GM10248 (cell line): ENCODE data around the gene ABCC2.

Experiments used
- CTCF ChIA-PET: fragments of 300-600 bp; sonication (Branson Sonifier 250); formaldehyde crosslinking; extraction: SDS; loops from one replicate; lab custom pipeline; 2021; ENCODE audit warnings: antibody characterized with exemption; lab: Yijun Ruan, JAX
- POLR2A ChIA-PET: fragments of 350-650 bp; sonication (Branson Sonifier 250); formaldehyde crosslinking; extraction: SDS; loops from one replicate; lab custom pipeline; 2020; ENCODE audit warnings: antibody characterized with exemption; lab: Yijun Ruan, JAX
- DNase-seq: peaks from one replicate; pipeline ENCODE4 v3.0.0; 2012; ENCODE audit errors: extremely low spot score
- CTCF ChIP-seq: IDR thresholded peaks from 2 replicates; pipeline ENCODE4 v1.5.1; 2012; ENCODE audit warnings: mild to moderate bottlenecking, low read depth; ENCODE audit errors: extremely low read depth, missing control alignments, control extremely low read depth

ABCC2 gene

GRCh38 chr10:99870123-99870730, 87.8 kb downstream of the ABCC2 start:
- no peak for TF ChIP-seq CTCF
- no peak for DNase-seq
- CTCF ChIA-PET, result interaction anchor here (0.9 to 3.0 kb wide), 5 partner anchors 10 to 176 kb away, joined by 3 to 21 read pairs (median 3); no protein-coding TSS in a partner anchor
- POLR2A ChIA-PET, result no interaction called here

GRCh38 chr10:99872367-99873162, 90.1 kb downstream of the ABCC2 start:
- ChIA-PET POLR2A (no interaction called here), CTCF (interaction anchor here (2.2 kb wide), 1 partner anchor 27 kb away, joined by 12 read pairs; no protein-coding TSS in a partner anchor)
- TF ChIP-seq CTCF, result no peak
- DNase-seq, result no peak

GRCh38 chr10:99873846-99874245, 91.4 kb downstream of the ABCC2 start:
- no peak for DNase-seq
- CTCF ChIA-PET, result interaction anchor here (1.2 to 2.7 kb wide), 3 partner anchors 19 to 28 kb away, joined by 3 to 12 read pairs (median 8); no protein-coding TSS in a partner anchor
- POLR2A ChIA-PET, result no interaction called here
- TF ChIP-seq CTCF, result no peak

DNA sequence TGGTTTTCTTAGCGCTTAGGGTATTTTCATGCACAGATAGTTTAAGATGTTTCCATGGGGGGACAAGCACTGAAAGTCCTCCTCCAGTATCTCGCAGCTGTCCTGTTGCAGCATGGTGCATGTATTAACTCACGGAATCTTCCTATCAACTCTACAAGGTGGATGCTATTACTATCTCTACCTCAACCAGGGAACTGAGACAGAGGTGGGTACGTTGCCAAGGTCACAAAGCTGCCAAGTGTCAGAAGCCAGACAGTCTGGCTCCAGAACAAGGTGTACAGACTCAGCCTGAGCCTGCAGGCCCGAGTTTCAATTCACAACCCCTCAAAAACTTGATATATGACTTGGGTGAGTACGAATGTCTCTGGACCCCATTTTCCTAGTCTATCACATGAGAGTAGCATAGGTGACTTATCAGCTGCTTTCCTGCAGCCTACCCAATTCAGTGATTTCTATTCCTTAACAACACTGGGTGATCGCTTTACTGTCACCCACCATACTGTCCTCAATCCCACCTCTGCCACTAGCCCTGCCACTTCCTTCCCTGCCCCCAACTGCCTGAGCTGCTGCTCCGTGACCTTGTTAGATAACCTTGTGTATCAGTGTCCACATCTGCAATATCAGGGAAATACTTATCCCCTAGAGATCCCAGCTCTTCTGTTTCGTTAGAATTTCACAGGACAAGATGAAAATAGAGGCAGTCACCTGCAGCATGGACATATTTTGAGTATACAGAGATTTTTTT, 92.1 kb downstream of the ABCC2 start:
- POLR2A ChIA-PET, result no interaction called here
- CTCF ChIA-PET, result interaction anchor here (0.7 to 2.7 kb wide), 5 partner anchors 18 to 135 kb away, joined by 3 to 8 read pairs (median 3); partner anchors contain the start of gene DNMBP
- TF ChIP-seq CTCF, result no peak
- no peak for DNase-seq

GRCh38 chr10:99875473-99875872, 93.0 kb downstream of the ABCC2 start:
- POLR2A ChIA-PET, result no interaction called here
- CTCF ChIA-PET, result interaction anchor here (0.7 to 2.7 kb wide), 5 partner anchors 19 to 170 kb away, joined by 3 to 8 read pairs (median 3); partner anchors contain the start of gene DNMBP
- no peak for TF ChIP-seq CTCF
- no peak for DNase-seq
